IMR-90 (cell line): Measurements from ENCODE around the gene PHF3. TPM values are rescaled to one million over a fixed set of nuclear protein-coding genes. Genes with fewer than 3 reads are reported as not detected.

ENCODE experiments used
- ATAC-seq: fragments of 200-7000 bp; cut with Tn5 transposase; 2 replicates; pipeline ENCODE4 v1.9.1; 2020; ENCODE audit warnings: low read depth, mild to moderate bottlenecking, moderate library complexity
- BruUV-seq: library from RNA; stranded (reverse); fragments of 400-500 nt; replicated peaks from 2 replicates; lab custom pipeline; 2021; lab: Mats Ljungman, UMichigan
- CTCF ChIA-PET: fragments of 300-600 bp; formaldehyde crosslinking; extraction: SDS; loops from one replicate; lab custom pipeline; 2021; ENCODE audit warnings: antibody characterized with exemption; lab: Yijun Ruan, JAX
- POLR2A ChIA-PET: fragments of 300-600 bp; sonication (Branson Sonifier 250); formaldehyde crosslinking; loops from one replicate; lab custom pipeline; 2022; ENCODE audit warnings: antibody characterized with exemption; ENCODE audit not compliant: unreplicated experiment; lab: Charles Lee
- DNase-seq: peaks from one replicate; pipeline ENCODE4 v3.0.0; 2013
- H2AFZ ChIP-seq: replicated peaks from 2 replicates; pipeline ENCODE3; 2013; ENCODE audit warnings: low read length, mild to moderate bottlenecking; ENCODE audit not compliant: poor library complexity
- H2AK5ac ChIP-seq: 2 replicates; pipeline ENCODE4 v1.6.1; 2013; ENCODE audit warnings: low read depth, low read length, inconsistent platforms
- H2AK9ac ChIP-seq: replicated peaks from 2 replicates; pipeline ENCODE3; 2013; ENCODE audit warnings: mild to moderate bottlenecking, low read depth, low read length, moderate library complexity; ENCODE audit not compliant: poor library complexity
- H2BK120ac ChIP-seq: 2 replicates; pipeline ENCODE4 v1.6.1; 2013; ENCODE audit warnings: low read depth, low read length, inconsistent platforms
- H2BK15ac ChIP-seq: 3 replicates; pipeline ENCODE4 v1.6.1; 2013; ENCODE audit warnings: low read depth, low read length, inconsistent platforms
- H2BK20ac ChIP-seq: 2 replicates; pipeline ENCODE4 v1.6.1; 2013; ENCODE audit warnings: low read depth, mild to moderate bottlenecking, inconsistent platforms, low read length, moderate library complexity
- H2BK5ac ChIP-seq: 2 replicates; pipeline ENCODE4 v1.6.1; 2013; ENCODE audit warnings: mild to moderate bottlenecking, low read depth, low read length, inconsistent platforms; ENCODE audit not compliant: poor library complexity, severe bottlenecking
- H3K14ac ChIP-seq: replicated peaks from 2 replicates; pipeline ENCODE4 v1.6.1; 2013; ENCODE audit warnings: low read depth, low read length, inconsistent platforms
- H3K18ac ChIP-seq: 2 replicates; pipeline ENCODE4 v1.6.1; 2013; ENCODE audit warnings: low read depth, low read length, control low read depth
- H3K23ac ChIP-seq: 2 replicates; pipeline ENCODE4 v1.6.1; 2013; ENCODE audit warnings: low read depth, low read length, inconsistent platforms
- H3K27ac ChIP-seq: 2 replicates; pipeline ENCODE4 v1.5.1; 2013; ENCODE audit warnings: mild to moderate bottlenecking, control low read depth, low read length; ENCODE audit not compliant: insufficient read depth
- H3K27me3 ChIP-seq: 2 replicates; pipeline ENCODE4 v1.6.1; 2013; ENCODE audit warnings: low read length; ENCODE audit not compliant: control insufficient read depth, insufficient read depth
- H3K36me3 ChIP-seq: 2 replicates; pipeline ENCODE4 v1.6.1; 2013; ENCODE audit warnings: low read length, mixed read lengths; ENCODE audit not compliant: control insufficient read depth, insufficient read depth
- H3K4ac ChIP-seq: 2 replicates; pipeline ENCODE4 v1.6.1; 2013; ENCODE audit warnings: low read depth, low read length, inconsistent platforms
- H3K4me1 ChIP-seq: 2 replicates; pipeline ENCODE4 v1.6.1; 2013; ENCODE audit warnings: low read length, mixed read lengths; ENCODE audit not compliant: control insufficient read depth, insufficient read depth
- H3K4me2 ChIP-seq: 2 replicates; pipeline ENCODE4 v1.6.1; 2013; ENCODE audit warnings: low read depth, mild to moderate bottlenecking, control low read depth, low read length, moderate library complexity
- H3K4me3 ChIP-seq: 2 replicates; pipeline ENCODE4 v1.5.1; 2013; ENCODE audit warnings: low read depth, mild to moderate bottlenecking, control low read depth, low read length, moderate library complexity; ENCODE audit not compliant: insufficient read depth
- H3K56ac ChIP-seq: 2 replicates; pipeline ENCODE4 v1.6.1; 2013; ENCODE audit warnings: low read length, inconsistent platforms; ENCODE audit not compliant: insufficient read depth; ENCODE audit errors: extremely low read depth
- H3K79me1 ChIP-seq, 2 experiments: 2 replicates each; pipeline ENCODE4 v1.6.1; 2013; ENCODE audit warnings: low read length in 2 of 2, inconsistent platforms in 1 of 2, low read depth in 1 of 2
- H3K9ac ChIP-seq: 2 replicates; pipeline ENCODE4 v1.6.1; 2013; ENCODE audit warnings: low read depth, low read length, control low read depth
- H3K9me1 ChIP-seq: 2 replicates; pipeline ENCODE4 v1.6.1; 2013; ENCODE audit warnings: low read length, inconsistent platforms; ENCODE audit not compliant: insufficient read depth
- H3K9me3 ChIP-seq: 2 replicates; pipeline ENCODE4 v1.6.1; 2013; ENCODE audit warnings: low read length; ENCODE audit not compliant: control insufficient read depth, insufficient read depth
- H4K20me1 ChIP-seq: 2 replicates; pipeline ENCODE4 v1.6.1; 2013; ENCODE audit warnings: low read length, inconsistent platforms; ENCODE audit not compliant: insufficient read depth
- H4K5ac ChIP-seq: 2 replicates; pipeline ENCODE4 v1.6.1; 2013; ENCODE audit warnings: mild to moderate bottlenecking, low read depth, low read length, control low read depth
- H4K8ac ChIP-seq, 2 experiments: 2 replicates each; pipeline ENCODE4 v1.6.1; 2013; ENCODE audit warnings: low read depth in 2 of 2, low read length in 2 of 2, control low read depth in 1 of 2, inconsistent platforms in 1 of 2
- H4K91ac ChIP-seq: 2 replicates; pipeline ENCODE4 v1.6.1; 2013; ENCODE audit warnings: low read depth, low read length, inconsistent platforms; ENCODE audit not compliant: insufficient read depth
- BHLHE40 ChIP-seq: fragments of 150-350 bp; IDR thresholded peaks from 2 replicates; pipeline ENCODE4 v1.6.1; 2016; ENCODE audit warnings: mild to moderate bottlenecking, low read depth, low read length
- CEBPB ChIP-seq: IDR thresholded peaks from 2 replicates; pipeline ENCODE4 v1.6.1; 2012; ENCODE audit warnings: low read depth, low read length, improper control_type of control experiment
- CHD1 ChIP-seq: IDR thresholded peaks from 2 replicates; pipeline ENCODE4 v1.6.1; 2012; ENCODE audit warnings: low read depth, low read length, improper control_type of control experiment
- CTCF ChIP-seq: conservative IDR thresholded peaks from 2 replicates; pipeline ENCODE4 v1.5.1; 2012; ENCODE audit warnings: mild to moderate bottlenecking, low read depth, low read length, improper control_type of control experiment
- ELK1 ChIP-seq: fragments of 150-350 bp; IDR thresholded peaks from 2 replicates; pipeline ENCODE4 v1.6.1; 2016; ENCODE audit warnings: low read depth, mild to moderate bottlenecking, low read length, moderate library complexity, borderline replicate concordance
- MAFK ChIP-seq: IDR thresholded peaks from 2 replicates; pipeline ENCODE4 v1.6.1; 2012; ENCODE audit warnings: low read depth, low read length, improper control_type of control experiment
- MAZ ChIP-seq: IDR thresholded peaks from 2 replicates; pipeline ENCODE4 v1.6.1; 2012; ENCODE audit warnings: low read depth, mild to moderate bottlenecking, low read length, improper control_type of control experiment, moderate library complexity, borderline replicate concordance
- POLR2A ChIP-seq: IDR thresholded peaks from 2 replicates; pipeline ENCODE4 v1.6.1; 2012; ENCODE audit warnings: mild to moderate bottlenecking, low read depth, low read length
- RAD21 ChIP-seq: IDR thresholded peaks from 2 replicates; pipeline ENCODE4 v1.6.1; 2012; ENCODE audit warnings: low read length, improper control_type of control experiment
- RCOR1 ChIP-seq: IDR thresholded peaks from 2 replicates; pipeline ENCODE4 v1.6.1; 2012; ENCODE audit warnings: mild to moderate bottlenecking, low read length, improper control_type of control experiment; ENCODE audit not compliant: insufficient replicate concordance
- RFX5 ChIP-seq: IDR thresholded peaks from 2 replicates; pipeline ENCODE4 v1.8.0; 2012; ENCODE audit warnings: low read depth, mild to moderate bottlenecking, low read length, moderate library complexity
- SMC3 ChIP-seq: fragments of 150-350 bp; IDR thresholded peaks from 2 replicates; pipeline ENCODE4 v1.6.1; 2016; ENCODE audit warnings: low read depth, mild to moderate bottlenecking, antibody characterized with exemption, low read length, moderate library complexity
- USF2 ChIP-seq: fragments of 150-350 bp; IDR thresholded peaks from 2 replicates; pipeline ENCODE4 v1.6.1; 2017; ENCODE audit warnings: mild to moderate bottlenecking, antibody characterized with exemption, low read length, low read depth
- WGBS, 2 experiments: methylation state at CpG; one replicate each; pipeline versions ENCODE4 v1.1.5 to v1.1.7; 2013; ENCODE audit warnings: missing lambda C conversion rate in 2 of 2; ENCODE audit not compliant: insufficient read length in 1 of 2; ENCODE audit errors: extremely low coverage in 2 of 2; 5-methylcytosine and 5-hydroxymethylcytosine counted together
- dilution Hi-C: fragments of 300-500 bp; cut with HindIII; formaldehyde crosslinking; loops from one replicate; pipeline ENCODE4 v1.14.3; 2018; ENCODE audit warnings: low sequenced_read_pairs; ENCODE audit not compliant: unreplicated experiment
- in situ Hi-C: fragments of 300-500 bp; cut with MboI; formaldehyde crosslinking; loops from 3 replicates; pipeline ENCODE4 v1.14.3; 2019; ENCODE audit warnings: low sequenced_read_pairs, inconsistent platforms, mixed read lengths
- intact Hi-C: fragments of 100-400 bp; cut with micrococcal nuclease; formaldehyde crosslinking; loops from 2 replicates; pipeline ENCODE4 v1.10.0; 2022
- polyA plus RNA-seq, 3 experiments: library from polyadenylated mRNA; depleted of rRNA; stranded (reverse); fragments of >200 nt; gene quantifications; 2 replicates each; pipeline ENCODE4 v1.2.3, GENCODE V29; 2012; ENCODE audit warnings: low replicate concordance in 1 of 3
- total RNA-seq: library from RNA; depleted of rRNA; stranded (reverse); fragments of >200 nt; gene quantifications from 2 replicates; pipeline ENCODE4 v1.2.3, GENCODE V29; 2012

PHF3 gene
- total and polyA plus RNA-seq, 2 of the 4 experiments (the other 2 are of a cell fraction), result 5.6 to 27.8 TPM

- TF ChIP-seq POLR2A (no peak), BHLHE40 (no peak), MAFK (no peak), CTCF (no peak), SMC3 (no peak), USF2 (no peak), MAZ (no peak), CEBPB (no peak), RCOR1 (no peak), RAD21 (no peak), RFX5 (no peak), ELK1 (no peak), CHD1 (no peak)
- no CpG with 5 or more reads among the region's 5 CpGs for WGBS, 2 experiments
- H3K4me1 ChIP-seq, result no peaks in the 10 kb centered on the region; the same call in 1 of the 2 replicates
- peaks cover 2% of the 10 kb centered on the region; the same call in 1 of the 2 replicates for H3K9me1 ChIP-seq
- peak overlapping the region; percentile 6; the same call in 1 of the 2 replicates for H3K14ac ChIP-seq
- dilution Hi-C loops, result no loop called here
- H4K91ac ChIP-seq, result peak overlapping the region; percentile 26; the same call in 1 of the 2 replicates
- H3K4ac ChIP-seq, result no peak overlapping the region; the same call in 1 of the 2 replicates
- DNase-seq (no peak), ATAC-seq (no peak)
- H3K36me3 ChIP-seq, result no peaks in the 10 kb centered on the region
- no TSS peak for BruUV-seq
- no peak overlapping the region for H2BK15ac ChIP-seq
- H3K4me3 ChIP-seq, result peak overlapping the region; percentile 95
- no peak overlapping the region for H2AK5ac ChIP-seq
- peak overlapping the region; percentile 99 for H2AFZ ChIP-seq
- no peak overlapping the region for H2BK120ac ChIP-seq
- H3K9me3 ChIP-seq, result no peaks in the 10 kb centered on the region
- H2BK20ac ChIP-seq, result no peak overlapping the region
- H3K56ac ChIP-seq, result no peak overlapping the region
- peaks cover 19% of the 10 kb centered on the region for H4K20me1 ChIP-seq
- peaks cover 6% of the 10 kb centered on the region for H3K27me3 ChIP-seq
- ChIA-PET POLR2A (no interaction called here), CTCF (interaction anchor here (0.8 to 1.5 kb wide), 4 partner anchors 25 to 167 kb away, joined by 3 read pairs; no protein-coding TSS in a partner anchor)
- peak overlapping the region; percentile 44 to 75; a peak in 3 of 4 replicates for H4K8ac ChIP-seq
- peak overlapping the region; percentile 29 for H3K18ac ChIP-seq
- in situ Hi-C loops, result no loop called here
- H2BK5ac ChIP-seq, result no peak overlapping the region
- peak overlapping the region; percentile 34 for H3K9ac ChIP-seq
- H2AK9ac ChIP-seq, result no peak overlapping the region
- peak overlapping the region; percentile 27 for H4K5ac ChIP-seq
- H3K27ac ChIP-seq, result no peak overlapping the region
- peak overlapping the region; percentile 95 for H3K4me2 ChIP-seq
- intact Hi-C loops, result loop anchor here (5.0 kb wide), 2 partner anchors 47 to 283 kb away; no protein-coding TSS in a partner anchor
- H3K23ac ChIP-seq, result peak overlapping the region; percentile 5; the same call in 1 of the 2 replicates
- H3K79me1 ChIP-seq, result peaks cover 4 to 20% of the 10 kb centered on the region in 2 experiments; a peak in 3 of 4 replicates
These were observed 401 bp upstream of the PHF3 start for GRCh38 chr6:63635215-63635587.
